PFSK-1 (cell line): Measurements from ENCODE around the gene A4GNT.

ENCODE experiments used
- POLR2AphosphoS5 ChIP-seq: IDR thresholded peaks from 2 replicates; pipeline ENCODE4 v1.6.1; 2012; ENCODE audit warnings: low read depth, mild to moderate bottlenecking, control low read depth, low read length, moderate library complexity
- REST ChIP-seq, 2 experiments: IDR thresholded peaks; 2 replicates each; pipeline versions ENCODE4 v1.6.1 to v1.8.0; 2011 to 2012; ENCODE audit warnings: low read depth in 2 of 2, low read length in 2 of 2, control low read depth in 1 of 2, inconsistent platforms in 1 of 2, mild to moderate bottlenecking in 1 of 2, moderate library complexity in 1 of 2; ENCODE audit not compliant: insufficient read depth in 1 of 2
- SIN3A ChIP-seq: IDR thresholded peaks from 2 replicates; pipeline ENCODE4 v1.6.1; 2012; ENCODE audit warnings: mild to moderate bottlenecking, low read length, moderate library complexity, borderline replicate concordance; ENCODE audit not compliant: insufficient read depth

DNA sequence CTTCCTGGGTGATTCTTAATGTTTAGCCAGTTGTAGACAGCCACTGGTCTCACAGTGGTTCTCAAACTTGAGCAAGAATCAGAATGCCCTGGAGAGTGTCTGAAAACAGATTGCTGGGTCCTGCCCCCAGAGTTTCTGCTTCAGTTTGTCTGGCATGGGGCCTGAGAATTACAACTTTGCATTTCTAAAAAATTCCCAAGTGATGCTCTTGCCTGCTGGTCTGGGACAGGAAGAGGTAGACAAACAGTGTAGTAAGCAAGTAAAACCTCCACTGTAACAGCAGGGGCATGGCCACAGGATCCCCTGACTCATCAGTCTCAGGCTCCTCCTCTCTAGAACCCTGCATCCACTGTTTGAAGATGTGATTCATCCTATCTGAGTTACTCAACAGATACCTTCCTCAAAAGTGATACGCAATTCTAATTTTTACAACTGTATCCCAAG lies 53.3 kb downstream of the A4GNT start:
- TF ChIP-seq POLR2AphosphoS5 = no peak
- TF ChIP-seq SIN3A = no peak
- TF ChIP-seq REST (IDR thresholded peaks at IDR 0.05; ENCODE audit: insufficient read depth in 1 of 2, low read depth in 2 of 2, low read length in 2 of 2) = no peak
